DMS114 treated with DMSO at 0.1 percent for 48 hours (cell line): ENCODE measurements around the gene NARS2.
"Not testable (repeated sequence)": the region's sequence is repeated elsewhere in the genome, so short reads cannot be mapped to it uniquely, and the experiment has no call there.

Experiments used
- DNase-seq: peaks from one replicate; lab custom pipeline; 2025; ENCODE audit not compliant: unreplicated experiment; lab: John Stamatoyannopoulos, UW

Gene NARS2

DNA sequence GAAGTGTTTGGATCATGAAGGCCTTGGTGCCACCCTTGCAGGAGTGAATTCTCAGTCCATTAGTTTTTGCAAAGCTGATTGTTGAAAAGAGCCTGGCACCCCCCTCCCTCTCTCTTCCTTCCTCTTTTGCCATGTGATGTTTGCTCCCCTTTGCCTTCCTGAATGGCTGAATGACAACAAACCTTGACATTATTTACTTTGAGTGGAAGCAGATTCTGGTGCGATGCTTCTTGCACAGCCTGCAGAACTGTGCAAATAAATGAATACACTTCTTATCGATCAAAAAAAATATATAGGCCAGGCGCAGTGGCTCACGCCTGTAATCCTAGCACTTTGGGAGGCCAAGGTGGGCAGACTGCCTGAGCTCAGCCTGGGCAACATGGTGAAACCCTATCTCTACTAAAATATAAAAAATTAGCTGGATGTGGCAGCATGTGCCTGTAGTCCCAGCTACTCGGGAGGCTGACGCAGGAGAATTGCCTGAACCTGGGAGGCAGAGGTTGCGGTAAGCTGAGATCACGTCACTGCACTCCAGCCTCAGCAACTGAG is 2.0 kb upstream of the NARS2 start:
- no peak for DNase-seq

DNA sequence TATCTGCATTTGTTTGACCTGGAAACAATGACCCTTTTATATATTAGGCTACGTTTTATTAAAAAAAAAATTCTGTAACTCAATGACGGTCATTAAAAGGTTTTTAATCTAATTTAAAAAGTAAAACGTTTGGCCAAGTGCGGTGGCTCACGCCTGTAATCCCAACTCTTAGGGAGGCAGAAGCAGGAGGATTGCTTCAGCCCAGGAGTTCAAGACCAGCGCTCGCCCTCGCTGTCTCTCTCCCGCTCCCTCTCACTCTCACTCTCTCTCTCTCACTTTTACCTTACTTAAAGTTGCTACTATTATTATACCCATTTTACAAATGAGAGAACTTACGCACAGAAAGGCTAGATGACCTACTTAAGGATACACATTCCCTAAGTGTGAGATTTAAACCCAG is 814 bp upstream of the NARS2 start:
- DNase-seq = no peak

DNA sequence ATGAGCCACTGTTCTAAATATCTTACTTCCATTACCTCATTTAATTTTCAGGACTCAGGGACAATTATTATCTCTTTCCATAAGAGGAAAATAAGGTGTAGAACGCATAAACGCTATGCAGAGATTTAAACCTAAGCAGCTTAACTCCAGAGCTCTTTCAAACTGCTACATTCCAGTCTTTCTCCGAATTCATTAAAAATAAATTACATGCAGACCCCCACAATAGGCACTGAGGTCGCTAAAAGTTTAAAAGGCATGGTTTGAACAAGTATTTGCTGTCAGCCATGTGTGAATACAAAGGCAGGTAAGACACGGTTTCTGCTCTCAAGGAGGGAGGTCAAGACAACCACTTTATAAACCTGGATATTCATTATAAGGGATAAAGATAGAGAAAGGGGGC is 983 bp downstream of the NARS2 start:
- no peak for DNase-seq

DNA sequence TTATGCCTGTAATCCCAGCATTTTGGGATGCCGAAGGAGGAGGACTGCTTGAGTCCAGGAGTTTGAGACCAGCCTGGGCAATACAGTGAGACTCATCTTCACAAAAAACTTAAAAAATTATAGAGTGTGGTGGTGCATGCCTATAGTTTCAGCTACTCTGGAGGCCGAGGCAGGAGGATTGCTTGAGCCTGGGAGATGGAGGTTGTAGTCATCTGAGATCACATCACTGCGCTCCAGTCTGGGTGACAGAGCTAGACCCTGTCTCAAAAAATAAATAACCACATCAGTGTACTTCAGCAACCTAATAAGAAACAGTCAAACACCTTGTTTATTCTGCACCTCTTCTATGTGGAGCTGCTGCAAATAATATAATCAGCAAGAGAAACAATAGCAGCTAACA is 1.4 kb downstream of the NARS2 start:
- DNase-seq = no peak

DNA sequence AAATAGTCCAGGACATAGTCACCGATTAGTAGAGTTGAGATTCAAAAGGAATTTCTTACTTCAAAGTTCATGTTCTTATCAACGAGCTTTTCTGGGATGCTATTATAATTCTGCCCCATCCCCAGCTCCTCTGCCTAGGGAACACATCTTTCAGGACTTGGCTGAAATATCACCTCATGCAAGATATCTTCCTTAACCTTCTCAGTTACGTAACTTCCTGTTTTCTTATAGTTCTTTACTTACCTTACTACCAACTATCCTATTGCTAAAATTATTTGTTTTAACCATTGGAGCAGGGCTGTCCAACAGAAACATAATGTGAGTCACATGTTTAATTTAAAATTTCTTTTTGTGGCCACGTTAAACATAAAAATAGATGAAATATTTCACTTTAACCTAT is 2.3 kb downstream of the NARS2 start:
- no peak for DNase-seq

DNA sequence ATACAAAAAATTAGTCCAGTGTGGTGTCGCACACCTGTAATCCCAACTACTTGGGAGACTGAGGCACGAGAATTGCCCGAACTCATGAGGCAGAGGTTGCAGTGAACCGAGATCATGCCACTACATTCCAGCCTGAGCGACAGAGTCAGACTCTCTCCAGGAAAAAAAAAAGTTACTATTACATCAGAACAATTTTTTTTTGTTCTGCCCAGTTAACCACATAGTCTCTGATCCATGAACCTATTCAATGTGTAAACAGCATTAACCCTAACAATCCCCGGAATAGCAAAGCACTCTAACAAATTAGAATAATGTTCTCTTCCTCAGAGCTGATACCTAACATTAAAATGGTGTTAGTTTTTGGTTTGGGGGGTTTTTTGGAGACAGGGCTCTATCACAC is 4.6 kb downstream of the NARS2 start:
- no peak for DNase-seq

DNA sequence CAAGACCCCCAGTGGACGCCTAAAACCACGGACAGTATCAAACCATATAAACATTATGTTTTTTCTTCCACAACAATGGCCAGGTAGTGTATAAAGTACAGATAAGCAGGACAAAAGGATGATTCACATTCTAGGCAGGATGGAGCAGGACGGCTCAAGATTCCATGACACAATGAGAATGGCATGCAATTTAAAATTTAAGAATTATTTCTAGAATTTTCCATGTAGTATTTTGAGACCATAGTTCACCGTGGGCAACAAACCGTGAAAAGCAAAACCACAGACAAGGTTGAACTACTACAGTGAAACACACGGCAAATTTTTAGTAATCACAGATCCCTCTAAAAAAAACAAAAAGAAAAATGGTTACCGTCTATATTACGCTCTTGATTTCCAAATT is 7.5 kb downstream of the NARS2 start:
- DNase-seq = no peak

DNA sequence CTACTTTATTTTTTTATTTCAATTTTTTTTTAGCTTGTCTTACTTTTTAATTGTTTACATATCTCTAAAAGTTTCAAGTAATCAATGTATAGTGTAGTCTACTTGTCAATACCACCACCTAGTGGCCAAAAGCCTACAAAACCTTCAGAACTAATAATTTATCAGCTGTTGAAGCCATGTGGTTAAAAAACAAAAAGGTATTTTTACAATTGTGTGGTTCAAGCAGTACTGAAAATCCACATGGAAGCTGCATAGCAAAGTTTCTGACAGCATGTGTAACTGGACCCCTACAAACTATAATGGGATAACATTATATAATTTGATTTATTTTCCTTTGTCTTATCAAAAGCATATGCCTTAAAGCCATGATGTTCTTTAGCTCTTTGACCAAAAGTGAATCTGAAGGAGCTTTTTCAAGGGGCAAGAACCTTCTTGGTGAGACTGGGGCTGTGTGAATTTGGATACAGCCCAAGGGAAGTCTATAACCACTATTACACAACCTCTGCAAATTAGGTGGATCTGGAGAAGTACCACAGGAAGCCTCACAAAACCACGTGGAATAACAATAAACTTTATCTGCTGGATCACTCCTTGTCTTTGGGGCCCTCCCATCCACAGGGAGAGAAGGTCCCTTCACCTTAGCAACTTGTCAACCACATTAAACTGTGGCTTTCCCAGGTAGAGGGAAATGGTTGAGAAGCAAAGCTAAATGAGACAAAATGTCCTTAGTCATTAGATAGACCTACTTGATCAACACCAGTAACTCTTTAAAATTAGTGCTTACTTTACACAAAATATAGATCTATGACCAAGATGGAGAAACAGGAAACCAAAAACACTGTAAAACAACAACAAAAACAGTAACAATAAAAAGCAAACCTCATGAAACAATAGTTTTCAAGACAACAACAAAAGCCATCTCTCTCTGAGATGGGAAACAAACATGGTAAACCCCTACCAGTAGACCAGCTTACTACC is 9.9 kb downstream of the NARS2 start:
- DNase-seq = peak; percentile 15

DNA sequence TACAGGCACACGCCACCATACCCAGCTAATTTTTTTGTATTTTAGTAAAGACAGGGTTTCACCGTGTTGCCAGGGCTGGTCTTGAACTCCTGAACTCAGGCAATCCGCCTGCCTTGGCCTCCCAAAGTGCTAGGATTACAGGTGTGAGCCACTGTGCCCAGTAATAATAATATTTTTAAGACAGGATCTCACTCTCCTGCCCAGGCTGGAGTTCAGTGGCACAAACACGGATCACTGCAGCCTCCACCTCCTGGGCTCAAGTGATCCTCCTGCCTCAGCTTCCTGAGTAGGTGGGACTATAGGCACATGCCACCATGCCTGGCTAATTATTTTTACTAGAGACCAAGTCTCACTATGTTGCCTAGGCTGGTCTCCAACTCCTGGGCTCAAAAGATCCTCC is 10.6 kb downstream of the NARS2 start:
- not testable (repeated sequence) for DNase-seq

DNA sequence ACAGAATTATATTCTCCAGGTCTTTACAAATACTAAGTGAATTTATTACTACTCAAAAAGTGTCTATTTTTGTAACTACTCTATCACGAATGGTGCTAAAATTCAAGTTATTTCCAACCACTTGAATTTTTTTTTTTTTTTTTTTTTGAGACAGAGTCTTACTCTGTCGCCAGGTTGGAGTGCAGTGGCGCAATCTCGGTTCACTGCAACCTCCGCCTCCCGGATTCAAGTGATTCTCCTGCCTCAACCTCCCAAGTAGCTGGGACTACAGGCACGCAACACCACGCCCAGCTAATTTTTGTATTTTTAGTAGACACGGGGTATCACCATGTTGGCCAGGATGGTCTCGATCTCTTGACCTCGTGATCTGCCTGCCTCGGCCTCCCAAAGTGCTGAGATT is 11.6 kb downstream of the NARS2 start:
- not testable (repeated sequence) for DNase-seq

DNA sequence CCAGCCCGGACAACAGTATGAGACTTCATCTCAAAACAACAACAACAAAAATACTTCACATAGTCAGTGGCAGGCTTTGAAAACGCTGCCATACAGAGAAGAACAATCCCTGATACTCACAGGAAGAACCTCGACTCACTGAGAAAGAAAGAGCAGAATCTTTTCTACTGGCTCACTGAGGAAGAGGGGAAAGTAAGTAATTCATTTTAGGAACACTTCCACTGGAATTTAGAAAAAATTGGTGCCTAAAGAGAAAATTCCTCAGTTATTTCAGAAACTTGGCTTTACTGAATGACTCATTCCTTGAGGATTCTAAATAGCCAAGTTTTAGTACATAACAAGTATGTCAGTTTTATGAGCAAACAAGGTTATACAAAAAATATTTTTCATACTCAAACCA is 12.3 kb downstream of the NARS2 start:
- DNase-seq = no peak

DNA sequence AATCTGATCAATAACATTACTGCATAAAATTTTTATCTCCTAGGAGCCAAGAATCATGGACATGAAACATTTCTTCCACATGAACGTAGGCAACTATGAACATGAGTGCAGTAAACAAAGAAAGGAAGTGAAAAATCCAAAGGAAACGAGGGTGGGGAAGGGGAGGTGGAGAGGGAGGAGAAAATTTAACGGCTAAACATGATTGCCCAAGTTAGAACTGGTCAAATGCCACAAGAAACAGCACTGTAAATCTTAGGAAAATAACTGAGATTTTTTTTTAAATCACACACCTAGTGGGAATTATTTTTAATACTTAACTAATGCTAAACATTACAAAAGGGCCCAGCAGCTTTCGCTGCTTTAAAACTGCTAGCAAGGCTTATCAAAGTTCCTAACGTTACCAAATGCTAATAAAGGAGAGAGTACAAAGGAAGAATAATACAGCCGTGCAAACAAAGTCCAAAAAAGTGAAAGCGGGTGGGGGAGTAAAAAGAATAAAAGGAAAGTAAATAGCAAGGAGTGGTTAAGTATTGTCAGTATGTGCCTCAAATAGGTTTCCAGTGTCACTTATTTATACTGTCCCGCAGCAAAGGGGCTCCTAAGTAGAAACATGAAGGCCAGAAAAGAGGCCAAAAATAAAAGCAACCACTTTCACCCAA is 13.7 kb downstream of the NARS2 start:
- no peak for DNase-seq

DNA sequence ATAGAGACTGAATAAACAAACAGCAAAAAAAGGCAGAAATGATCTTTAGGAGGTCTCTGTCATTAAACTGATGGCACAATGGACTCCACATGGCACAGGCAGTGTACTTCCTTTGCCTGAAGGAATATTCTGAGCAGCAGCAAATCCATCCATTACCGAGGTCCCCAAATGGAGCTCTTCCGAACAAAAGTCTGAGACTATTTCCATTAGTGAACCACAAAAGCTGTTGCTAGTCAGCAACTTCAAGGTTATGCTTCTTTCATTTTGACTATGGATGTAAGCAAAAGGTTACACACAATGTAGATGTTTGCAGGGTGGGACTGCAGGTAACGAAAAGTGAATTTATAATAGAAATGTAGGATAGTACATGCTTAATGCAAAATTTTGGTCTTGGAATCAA is 14.5 kb downstream of the NARS2 start:
- no peak for DNase-seq

DNA sequence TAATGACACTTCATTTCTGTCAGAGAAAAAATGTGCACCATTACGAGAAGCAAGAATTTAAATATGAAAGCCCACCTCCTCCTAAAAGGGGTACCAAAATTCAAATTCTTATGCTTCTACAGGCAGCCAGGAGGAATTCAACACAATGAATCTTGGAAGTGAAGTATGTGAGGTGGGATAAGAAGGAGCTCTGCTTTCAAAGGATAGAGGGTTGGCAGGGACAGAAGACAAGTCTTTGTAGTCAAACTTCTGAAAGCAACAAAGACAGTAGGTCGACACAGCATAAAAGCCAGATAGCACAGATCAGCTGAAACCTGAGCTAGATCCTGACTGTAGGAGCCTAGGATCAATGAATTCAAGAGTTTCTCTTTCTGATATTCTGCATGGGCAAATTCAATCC is 17.4 kb downstream of the NARS2 start:
- no peak for DNase-seq

DNA sequence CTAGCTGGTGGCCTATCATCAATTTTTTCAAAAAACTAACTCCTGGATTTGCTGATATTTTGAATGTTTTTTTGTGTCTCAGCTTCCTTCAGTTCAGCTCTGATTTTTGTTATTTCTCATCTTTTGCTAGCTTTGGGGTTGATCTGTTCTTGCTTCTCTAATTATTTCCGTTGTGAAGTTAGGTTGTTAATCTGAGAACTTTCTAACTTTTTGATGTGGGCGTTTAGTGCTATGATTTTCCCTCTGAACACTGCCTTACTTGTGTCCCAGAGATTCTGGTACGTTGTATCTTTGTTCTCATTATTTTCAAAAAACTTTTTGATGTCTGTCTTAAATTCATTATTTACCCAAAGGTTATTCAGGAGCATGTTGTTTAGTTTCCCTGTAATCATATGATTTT is 19.1 kb downstream of the NARS2 start:
- DNase-seq = no peak

DNA sequence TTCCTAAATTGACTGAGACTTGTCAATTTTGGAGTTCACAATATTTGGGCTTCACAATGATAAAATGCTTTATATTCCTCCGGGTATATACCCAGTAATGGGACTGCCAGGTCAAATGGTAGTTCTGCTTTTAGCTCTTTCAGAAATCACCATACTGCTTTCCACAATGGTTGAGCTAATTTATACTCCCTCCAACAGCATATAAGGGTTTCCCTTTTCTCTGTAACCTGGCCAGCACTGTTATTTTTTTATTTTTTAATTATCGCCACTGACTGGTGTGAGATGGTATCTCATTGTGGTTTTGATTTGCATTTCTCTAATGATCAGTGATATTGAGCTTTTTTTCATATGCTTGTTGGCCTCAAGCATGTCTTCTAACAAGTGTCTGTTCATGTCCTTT is 21.8 kb downstream of the NARS2 start:
- no peak for DNase-seq

DNA sequence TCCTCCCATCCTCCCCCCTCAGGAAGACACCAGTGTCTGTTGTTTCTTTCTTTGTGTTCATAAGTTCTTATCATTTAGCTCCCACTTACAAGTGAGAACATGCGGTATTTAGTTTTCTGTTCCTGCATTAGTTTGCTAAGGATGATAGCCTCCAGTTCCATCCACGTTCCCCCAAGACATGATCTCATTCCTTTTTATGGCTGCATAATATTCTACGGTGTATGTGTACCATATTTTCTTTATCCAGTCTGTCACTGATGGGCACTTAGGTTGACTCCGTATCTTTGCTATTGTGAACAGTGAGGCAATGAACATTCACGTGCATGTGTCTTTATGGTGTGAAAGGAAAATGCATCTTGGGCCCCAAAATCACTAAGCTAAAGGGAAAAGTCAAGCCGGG is 22.5 kb downstream of the NARS2 start:
- not testable (repeated sequence) for DNase-seq

DNA sequence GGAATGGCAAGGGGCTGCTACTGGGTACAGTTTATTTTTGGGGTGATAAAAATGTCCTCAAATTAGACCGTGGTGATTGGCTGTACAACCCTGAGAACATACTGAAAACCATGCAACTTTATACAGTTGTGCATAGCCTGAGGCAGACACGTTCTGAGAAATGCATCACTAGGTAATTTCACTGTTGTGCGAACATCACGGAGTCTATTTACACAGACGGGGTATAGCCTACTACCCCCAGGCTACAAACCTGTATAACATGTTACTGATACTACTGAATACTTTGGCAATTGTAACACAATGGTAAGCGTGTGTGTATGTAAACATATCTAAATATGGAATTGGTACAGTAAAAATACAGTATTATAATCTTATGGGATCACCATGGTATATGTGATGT is 23.6 kb downstream of the NARS2 start:
- no peak for DNase-seq

DNA sequence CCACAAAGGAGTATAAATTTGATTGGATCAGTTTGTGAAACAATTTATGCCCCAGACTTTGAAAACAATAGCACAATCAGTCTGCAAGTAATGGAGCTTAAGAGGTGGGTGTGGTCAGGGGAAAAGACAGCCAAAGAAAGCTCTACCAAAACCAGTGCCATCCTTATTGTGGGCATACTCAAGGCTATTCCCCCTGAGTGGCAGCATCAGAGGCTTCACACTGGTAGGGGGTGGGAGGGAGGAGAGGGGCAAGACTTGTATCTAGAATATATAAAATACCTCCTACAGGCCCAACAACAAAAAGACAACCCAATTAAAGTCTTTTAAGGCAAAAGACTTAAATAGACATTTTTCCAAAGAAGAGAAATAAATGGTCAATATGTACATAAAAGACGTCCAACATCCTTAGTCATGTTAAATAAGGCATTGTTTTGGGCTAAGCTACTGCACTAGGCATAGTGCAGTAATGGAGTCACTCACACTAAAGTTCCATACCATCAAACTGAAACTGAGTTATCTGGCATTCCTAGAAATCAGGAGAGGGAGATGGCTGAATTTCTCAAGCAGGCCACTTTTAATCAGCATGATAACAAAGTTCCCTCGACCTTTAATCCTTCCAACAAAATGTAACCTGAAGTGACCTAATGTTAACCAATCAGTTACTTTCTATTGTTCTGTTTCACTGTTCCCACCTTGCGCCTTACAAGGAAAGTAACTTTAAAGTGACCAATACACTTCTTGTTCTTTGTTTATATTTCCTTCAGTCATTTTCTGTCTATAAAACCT is 24.8 kb downstream of the NARS2 start:
- DNase-seq = no peak

DNA sequence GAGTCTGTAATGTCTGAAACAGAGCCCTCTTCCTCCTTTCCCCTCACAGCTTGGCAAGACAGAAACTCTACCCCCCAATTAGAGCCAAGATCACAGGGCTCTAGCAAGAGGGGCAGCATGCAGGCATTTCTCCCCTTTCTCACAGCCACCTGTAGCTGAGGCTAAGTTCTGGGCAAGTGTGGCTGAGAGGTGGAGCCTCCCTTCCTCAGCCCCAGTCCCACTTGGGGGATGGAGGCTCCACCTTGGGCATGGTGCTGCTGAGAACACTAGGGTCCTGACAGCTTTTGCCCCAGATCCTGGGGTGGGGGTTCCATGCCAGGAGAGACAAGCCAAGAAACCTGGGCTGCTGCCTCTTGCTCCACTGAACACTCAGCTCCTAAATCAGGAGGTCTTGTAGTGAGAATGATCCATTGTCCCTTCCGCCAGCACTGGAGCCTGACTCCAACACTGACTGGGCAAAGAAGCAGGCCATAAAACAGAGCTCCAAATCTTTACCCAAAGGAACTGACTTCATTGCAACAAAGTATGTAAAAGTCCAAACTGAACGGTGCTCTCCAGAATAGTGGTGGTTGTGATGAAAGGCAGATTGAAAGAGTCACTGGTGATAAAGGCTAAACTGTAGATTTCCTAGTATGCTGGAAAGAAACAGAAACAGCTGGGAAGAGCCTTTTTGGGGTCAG is 25.6 kb downstream of the NARS2 start:
- no peak for DNase-seq
